Measurements from ENCODE around the gene RITA1. TPM values are rescaled to one million over a fixed set of nuclear protein-coding genes. Genes with fewer than 3 reads are reported as not detected.

Gene RITA1
- total RNA-seq, 1 donor from 2014 or later = 19.9 TPM

GRCh38 chr12:113227686-113228391 is 42.3 kb downstream of the RITA1 start:
- no peaks in the 10 kb centered on the region for H3K9me3 Mint-ChIP-seq (ENCODE audit: unreplicated experiment)
- peaks cover 35% of the 10 kb centered on the region for H3K4me1 Mint-ChIP-seq (ENCODE audit: unreplicated experiment)
- H3K27ac Mint-ChIP-seq (ENCODE audit: unreplicated experiment) = peak overlapping the region; percentile 38
- peaks cover 22% of the 10 kb centered on the region for H3K36me3 Mint-ChIP-seq (ENCODE audit: unreplicated experiment)
- no peak overlapping the region for H3K4me3 Mint-ChIP-seq (ENCODE audit: unreplicated experiment)
- DNase-seq (ENCODE audit: extremely low spot score, unreplicated experiment) = no peak
- H3K27me3 Mint-ChIP-seq (ENCODE audit: unreplicated experiment) = no peaks in the 10 kb centered on the region
- no peak for TF ChIP-seq CTCF (IDR thresholded peaks at IDR 0.05)

- Mint-ChIP-seq H3K4me1 (ENCODE audit: unreplicated experiment) (peaks cover 35% of the 10 kb centered on the region), H3K9me3 (ENCODE audit: unreplicated experiment) (no peaks in the 10 kb centered on the region), H3K27me3 (ENCODE audit: unreplicated experiment) (no peaks in the 10 kb centered on the region), H3K36me3 (ENCODE audit: unreplicated experiment) (peaks cover 24% of the 10 kb centered on the region), H3K27ac (ENCODE audit: unreplicated experiment) (peak overlapping the region; percentile 31), H3K4me3 (ENCODE audit: unreplicated experiment) (no peak overlapping the region)
- TF ChIP-seq CTCF (IDR thresholded peaks at IDR 0.05) = no peak
- DNase-seq (ENCODE audit: extremely low spot score, unreplicated experiment) = no peak
These were observed 43.0 kb downstream of the RITA1 start for GRCh38 chr12:113228394-113229028.

GRCh38 chr12:113230315-113231234 is 45.1 kb downstream of the RITA1 start:
- Mint-ChIP-seq H3K27ac (ENCODE audit: unreplicated experiment) (peak overlapping the region; percentile 91), H3K4me1 (ENCODE audit: unreplicated experiment) (peaks cover 37% of the 10 kb centered on the region), H3K27me3 (ENCODE audit: unreplicated experiment) (no peaks in the 10 kb centered on the region)

GRCh38 chr12:113231235-113232088 is 45.9 kb downstream of the RITA1 start:
- H3K36me3 Mint-ChIP-seq (ENCODE audit: unreplicated experiment) = peaks cover 39% of the 10 kb centered on the region
- no peaks in the 10 kb centered on the region for H3K9me3 Mint-ChIP-seq (ENCODE audit: unreplicated experiment)
- peaks cover 46% of the 10 kb centered on the region for H3K4me1 Mint-ChIP-seq (ENCODE audit: unreplicated experiment)
- H3K4me3 Mint-ChIP-seq (ENCODE audit: unreplicated experiment) = no peak overlapping the region
- no peak for TF ChIP-seq CTCF (IDR thresholded peaks at IDR 0.05)
- DNase-seq (ENCODE audit: extremely low spot score, unreplicated experiment) = no peak
- no peaks in the 10 kb centered on the region for H3K27me3 Mint-ChIP-seq (ENCODE audit: unreplicated experiment)
- H3K27ac Mint-ChIP-seq (ENCODE audit: unreplicated experiment) = peak overlapping the region; percentile 91

More at GRCh38 chr12:113230315-113231234, 45.1 kb downstream of the RITA1 start:
- Mint-ChIP-seq H3K4me3 (ENCODE audit: unreplicated experiment) (no peak overlapping the region), H3K9me3 (ENCODE audit: unreplicated experiment) (no peaks in the 10 kb centered on the region), H3K36me3 (ENCODE audit: unreplicated experiment) (peaks cover 38% of the 10 kb centered on the region)
- TF ChIP-seq CTCF (IDR thresholded peaks at IDR 0.05) = no peak
- no peak for DNase-seq (ENCODE audit: extremely low spot score, unreplicated experiment)

Measured in osteocyte (in vitro differentiated cells).